Activated CD8-positive, alpha-beta memory T cell treated with anti-CD3 and anti-CD28 coated beads, Interleukin-2, amount 50 U/mL, for 24 hours (primary cell): ENCODE measurements around the gene ABCA4.
"Not testable (repeated sequence)": the region's sequence is repeated elsewhere in the genome, so short reads cannot be mapped to it uniquely, and the experiment has no call there.

Source experiments
- DNase-seq: peaks from one replicate; pipeline ENCODE4 v3.0.0-alpha.2; 2020; ENCODE audit errors: extremely low read depth

ABCA4 gene

DNA sequence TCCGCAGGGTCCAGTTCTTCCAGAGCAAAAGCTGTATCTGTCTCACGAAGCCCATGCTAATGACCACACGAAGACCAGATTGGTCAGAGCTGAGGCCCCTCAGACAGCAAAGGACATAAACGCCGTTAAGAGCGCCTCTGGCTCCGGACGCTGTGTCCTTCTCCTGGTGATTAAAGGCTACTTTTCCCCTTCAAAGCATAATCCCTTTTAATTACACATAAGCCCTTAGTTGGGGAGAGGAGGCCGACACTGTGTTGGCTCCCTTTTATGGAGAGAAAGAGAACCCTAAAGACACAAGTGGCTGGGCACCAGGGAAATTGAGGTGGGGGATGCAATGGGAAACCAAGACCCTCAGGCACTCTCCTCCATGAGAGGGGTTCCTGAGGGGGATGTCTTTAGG, at the start of gene ABCA4:
Gene ABCA4, minus strand, starts transcription at position 158 of the 400 bp plus-strand sequence. Its CDS starts 103 bp downstream, at position 55.
- DNase-seq, result no peak

DNA sequence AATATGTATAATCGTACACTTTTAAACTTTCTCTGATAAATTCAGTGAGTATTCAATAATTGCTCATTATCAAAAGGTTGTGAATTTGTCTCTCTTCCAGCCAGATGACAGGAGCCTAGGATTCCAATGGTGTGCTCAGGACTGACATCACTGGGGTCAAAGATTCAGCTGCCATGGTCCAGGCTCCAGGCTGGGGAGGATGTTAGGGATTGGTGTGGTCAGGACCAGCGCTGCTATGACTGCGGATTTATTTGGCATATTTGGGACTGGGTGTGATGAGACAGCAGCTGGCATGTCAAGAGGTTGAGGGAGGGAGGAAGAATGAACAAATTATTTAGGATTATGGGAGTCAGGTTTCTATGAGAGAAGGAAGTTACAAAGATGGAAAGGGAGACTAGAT, 48.2 kb upstream of the ABCA4 start:
- no peak for DNase-seq

DNA sequence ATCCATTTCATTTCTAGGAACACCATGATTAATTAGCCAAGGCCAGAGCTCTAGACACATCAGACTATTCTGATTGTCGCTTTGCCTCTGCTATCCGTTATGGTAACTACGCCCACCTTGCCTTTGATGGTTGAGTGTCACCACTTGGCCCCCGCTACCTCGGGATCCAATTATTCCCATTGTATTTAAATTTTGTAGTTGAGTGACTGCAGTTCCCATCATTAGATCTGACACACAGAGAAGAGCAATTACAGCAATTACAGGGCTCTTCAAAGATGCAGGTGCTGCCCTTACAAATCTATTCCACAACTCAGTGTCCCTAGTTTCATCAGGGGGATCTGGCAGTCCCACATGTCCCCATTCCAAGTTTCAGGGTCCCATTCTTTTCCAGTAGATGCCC, 44.9 kb upstream of the ABCA4 start:
- no peak for DNase-seq

DNA sequence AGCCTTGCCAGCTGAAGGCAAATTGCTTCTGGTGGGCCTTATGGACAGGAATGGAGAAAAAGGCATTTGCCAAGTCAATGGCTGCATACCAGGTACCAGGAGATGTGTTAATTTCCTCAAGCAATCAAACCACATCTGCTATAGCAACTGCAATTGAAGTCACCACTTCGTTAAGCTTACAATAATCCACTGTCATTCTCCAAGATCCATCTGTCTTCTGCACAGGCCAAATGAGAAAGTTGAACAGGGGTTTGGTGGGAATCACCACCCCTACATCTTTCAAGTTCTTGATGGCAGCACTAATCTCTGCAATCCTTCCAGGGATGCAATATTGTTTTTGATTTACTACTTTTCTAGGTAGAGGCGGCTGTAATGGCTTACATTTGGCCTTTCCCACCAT, 43.9 kb upstream of the ABCA4 start:
- not testable (repeated sequence) for DNase-seq

DNA sequence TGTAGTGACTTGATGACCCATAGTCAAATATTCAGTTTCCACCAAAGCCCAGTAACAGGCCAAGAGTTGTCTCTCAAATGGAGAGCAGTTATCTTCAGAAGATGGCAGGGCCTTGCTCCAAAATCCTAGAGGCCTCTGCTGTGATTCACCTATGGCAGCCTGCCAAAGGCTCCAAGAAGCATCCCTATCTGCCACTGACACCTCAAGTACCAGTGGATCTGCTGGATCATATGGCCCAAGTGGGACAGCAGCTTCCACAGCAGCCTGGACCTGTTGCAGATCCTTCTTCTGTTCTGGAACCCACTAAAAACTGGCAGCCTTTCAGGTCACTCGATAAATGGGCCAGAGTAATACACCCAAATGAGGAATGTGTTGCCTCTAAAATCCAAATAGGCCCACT, 43.2 kb upstream of the ABCA4 start:
- DNase-seq, result not testable (repeated sequence)

DNA sequence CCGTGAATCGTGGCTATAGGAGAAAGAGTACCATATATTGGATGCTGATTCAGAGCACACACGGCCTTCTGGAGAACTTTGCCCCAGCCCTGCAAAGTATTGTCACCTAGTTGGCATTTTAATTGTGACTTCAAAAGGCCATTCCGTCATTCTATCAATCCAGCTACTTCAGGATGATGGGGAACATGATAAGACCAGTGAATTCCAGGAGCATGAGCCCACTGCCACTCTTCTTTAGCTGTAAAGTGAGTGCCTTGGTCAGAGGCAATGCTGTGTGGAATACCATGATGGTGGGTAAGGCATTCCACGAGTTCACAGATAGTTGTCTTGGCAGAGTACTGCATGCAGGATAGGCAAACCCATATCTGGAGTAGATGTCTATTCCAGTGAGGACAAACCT, 42.3 kb upstream of the ABCA4 start:
- not testable (repeated sequence) for DNase-seq

DNA sequence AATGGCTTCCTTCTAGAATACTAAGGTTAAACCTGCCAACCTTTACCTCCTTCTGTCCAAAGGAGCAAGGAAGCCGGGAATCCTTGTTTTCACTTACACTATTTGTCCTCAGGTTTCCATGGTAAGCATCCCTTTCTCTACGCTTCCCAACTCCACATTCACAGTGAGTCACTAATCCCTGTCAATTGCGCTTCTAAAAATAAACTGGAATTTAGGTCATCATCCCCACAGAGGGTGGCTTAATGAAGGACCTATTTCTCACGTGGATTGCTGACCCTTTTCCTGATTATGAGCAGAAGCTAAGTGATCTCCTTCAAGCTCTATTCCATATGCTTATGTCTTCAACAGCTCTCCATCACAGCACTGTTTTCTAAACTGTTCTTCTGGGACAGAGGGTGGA, 39.9 kb upstream of the ABCA4 start:
- DNase-seq, result no peak

DNA sequence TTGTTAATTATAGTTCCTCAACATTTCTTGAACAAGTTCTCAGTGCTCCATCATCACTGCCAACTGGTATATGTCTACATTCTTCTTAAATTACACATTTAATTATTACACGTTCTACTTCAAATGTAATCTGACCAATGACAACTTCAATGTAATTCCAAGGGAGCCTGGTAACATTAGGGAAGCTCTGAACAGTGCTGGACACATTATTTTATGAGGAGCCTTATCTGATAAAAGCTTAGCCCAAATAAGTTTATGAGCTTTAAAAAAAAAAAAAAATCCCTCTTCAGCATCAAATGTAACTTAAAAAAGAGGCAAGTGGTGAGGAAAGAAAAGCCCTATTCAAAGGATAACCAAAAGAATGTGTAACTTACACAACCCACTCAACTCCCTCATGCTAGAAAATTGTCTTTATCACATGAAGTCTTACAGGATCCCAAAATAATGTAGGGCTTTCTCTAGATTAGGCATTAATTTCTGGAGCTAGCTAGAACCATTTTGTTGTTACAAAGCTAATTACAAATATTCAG, 35.2 kb upstream of the ABCA4 start:
- DNase-seq, result no peak

DNA sequence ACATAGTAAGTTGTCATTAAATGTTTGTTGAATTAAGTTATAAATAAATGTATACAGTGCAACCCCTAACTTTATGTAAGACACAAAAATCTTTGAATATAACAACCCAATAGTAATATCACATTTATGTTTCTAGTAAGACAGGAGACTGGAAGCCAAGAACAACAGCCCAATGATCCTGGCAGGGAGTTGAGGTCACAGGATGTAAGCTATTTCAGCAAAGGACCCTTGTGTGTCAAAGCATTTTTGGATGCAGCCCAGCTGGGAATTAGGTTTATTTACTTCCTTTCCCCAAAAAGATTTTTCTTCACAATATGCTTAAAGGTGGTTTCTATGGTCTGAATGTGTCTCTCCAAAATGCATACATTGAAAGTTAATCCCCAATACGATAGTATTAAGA, 34.0 kb upstream of the ABCA4 start:
- no peak for DNase-seq

DNA sequence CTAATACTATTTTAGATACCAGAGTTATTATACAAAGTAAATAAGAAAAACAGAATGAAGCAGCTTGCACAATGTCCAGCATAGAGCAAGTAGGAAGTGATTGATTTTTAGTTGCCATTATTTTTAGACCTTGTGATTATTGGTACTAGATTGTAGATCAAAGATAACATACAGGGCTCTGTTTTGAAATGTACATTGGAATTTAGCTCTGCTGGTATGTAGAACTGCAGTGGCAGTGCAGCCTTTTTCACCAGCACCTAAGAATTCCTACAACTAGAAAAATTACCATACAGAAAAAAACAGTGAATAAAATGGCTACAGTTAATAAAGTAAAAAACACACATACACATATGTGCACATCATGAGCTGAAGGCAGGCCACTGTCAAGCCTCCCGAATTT, 32.2 kb upstream of the ABCA4 start:
- DNase-seq, result no peak

DNA sequence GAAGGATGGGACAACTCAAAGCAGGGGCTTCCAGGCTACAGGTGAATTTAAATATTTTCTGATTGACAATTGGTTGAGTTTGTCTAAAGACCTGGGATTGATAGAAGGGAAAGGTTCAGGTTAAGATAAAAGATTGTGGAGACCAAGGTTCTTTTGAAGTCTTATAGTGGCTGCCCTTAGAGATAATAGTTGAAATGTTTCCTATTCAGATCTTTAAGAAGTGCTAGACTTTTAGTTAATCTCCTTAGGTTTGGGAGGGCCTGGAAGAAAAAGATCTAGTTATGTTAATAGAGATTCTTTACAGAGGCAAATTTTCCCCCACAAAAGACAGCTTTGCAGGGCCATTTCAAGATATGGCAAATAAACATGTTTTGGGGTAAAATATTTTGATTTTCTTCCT, 28.2 kb upstream of the ABCA4 start:
- DNase-seq, result not testable (repeated sequence)

DNA sequence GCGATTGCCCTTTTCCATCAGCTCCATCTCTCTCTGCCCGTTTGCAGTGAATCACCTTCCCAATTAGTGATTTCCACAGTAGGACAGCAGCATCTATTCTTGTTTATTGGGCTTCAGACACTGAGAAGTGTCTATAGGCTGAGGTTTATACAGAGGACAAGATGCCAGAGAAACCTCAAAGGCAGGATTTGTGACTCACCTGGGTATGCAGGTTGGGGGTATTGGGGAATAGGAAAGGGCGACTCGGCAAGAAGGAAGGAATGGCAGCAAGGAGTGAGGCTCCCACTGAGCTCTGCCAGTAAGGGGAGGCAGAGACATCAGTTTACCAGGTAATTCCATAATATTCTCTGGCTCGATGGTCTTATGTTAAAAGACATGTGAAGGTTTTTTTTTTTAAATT, 25.3 kb upstream of the ABCA4 start:
- DNase-seq, result no peak

DNA sequence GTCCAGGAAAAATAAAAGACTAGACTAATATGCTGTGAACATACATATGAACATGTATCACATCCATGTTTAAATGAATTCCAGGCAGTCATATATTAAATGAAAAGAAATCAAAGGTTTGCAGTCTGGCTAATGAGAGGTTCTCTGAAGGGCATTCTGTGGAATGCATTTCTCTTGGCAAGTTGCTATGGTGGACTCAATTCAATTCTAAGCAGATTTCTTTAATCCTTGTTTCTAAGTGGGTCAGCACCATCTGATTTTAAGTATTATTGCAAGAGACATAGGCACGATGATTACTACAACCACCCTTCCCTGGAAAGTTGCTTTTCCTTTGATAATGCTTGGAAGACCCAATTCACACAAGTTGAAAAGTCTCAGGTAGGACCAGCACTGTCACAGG, 23.9 kb upstream of the ABCA4 start:
- no peak for DNase-seq

DNA sequence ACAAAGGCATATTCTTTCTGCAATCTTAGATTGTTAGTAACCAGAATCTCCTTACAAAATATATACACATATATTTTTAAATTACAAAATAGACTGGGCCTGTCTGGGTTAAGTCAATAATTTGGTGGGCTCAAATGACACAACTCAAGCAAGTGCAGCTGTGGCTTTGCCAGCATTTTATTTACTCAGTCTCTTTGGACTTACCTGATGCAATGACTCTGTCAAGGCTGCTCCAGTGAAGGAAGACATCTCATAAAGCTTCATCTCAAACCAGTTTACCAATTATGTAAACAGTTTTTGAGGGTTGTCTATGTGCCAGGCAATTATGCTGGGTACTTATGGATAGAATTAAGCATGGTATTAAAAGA, 22.8 kb upstream of the ABCA4 start:
- no peak for DNase-seq

DNA sequence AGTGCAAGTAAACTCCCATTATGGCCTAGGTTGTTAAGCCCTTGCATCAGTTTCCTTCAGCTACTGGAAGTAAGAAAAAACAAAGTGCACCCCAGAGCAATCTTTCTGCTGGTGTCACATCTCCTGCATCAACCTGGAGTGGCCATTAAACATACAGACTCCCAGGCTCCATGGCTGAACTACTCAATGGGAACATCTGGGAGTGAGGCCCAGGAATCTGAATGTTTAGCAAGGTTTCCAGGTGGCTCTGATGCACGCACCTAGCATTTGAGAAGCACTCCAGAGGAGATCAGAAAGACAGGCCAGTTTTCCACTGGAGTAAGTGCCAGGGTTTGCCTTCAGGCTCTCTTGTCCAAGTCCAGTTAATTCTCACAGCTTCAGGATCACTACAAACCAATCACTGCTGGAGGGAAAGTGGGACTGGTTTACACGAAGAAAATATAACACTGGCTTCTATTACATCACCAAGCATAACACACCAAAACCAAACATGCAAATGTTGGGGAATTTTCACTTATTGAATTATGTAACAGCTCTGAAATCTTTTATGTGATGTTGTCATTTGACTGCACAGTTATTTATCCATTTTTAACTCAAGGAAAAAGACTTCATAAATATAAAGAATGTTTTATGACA, 22.3 kb upstream of the ABCA4 start:
- no peak for DNase-seq

DNA sequence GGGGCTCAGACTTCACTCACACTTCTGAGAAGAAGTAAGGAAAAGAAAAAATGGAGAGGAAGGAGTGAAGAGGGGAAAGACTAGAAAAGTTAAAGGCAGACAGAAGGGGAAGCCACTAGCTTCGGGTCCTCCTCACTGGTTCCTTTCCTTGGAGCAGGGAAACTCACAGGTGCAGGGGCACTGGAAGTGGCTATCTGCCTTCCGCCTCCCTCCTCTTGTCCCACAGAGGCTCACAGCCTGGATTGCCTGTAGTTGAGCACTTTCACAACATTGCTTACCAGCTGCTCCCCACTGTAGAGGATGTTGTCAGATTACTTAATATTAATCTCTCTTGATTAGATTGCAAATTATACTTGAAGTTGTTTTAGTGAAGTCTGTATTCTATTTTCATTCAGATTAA, 21.6 kb upstream of the ABCA4 start:
- DNase-seq, result no peak

DNA sequence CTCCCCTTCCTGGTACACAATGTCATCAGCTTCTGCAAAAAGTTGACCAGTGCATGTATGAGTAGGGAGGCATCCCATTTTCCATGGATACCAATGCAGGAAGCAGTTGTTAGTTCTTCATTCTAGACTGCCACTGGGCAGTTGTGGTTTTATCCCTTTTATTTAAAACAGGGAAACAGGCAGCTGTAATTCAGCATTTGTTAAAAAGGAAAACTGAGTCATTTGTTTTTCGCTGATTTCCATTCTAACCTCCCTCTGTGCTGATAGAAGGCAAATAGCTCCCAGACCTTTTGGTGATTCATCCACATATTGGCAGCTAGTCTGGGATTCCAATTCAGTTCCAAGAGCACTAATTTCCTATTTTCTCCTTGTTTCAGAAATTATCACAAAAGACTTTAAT, 21.1 kb upstream of the ABCA4 start:
- DNase-seq, result no peak

DNA sequence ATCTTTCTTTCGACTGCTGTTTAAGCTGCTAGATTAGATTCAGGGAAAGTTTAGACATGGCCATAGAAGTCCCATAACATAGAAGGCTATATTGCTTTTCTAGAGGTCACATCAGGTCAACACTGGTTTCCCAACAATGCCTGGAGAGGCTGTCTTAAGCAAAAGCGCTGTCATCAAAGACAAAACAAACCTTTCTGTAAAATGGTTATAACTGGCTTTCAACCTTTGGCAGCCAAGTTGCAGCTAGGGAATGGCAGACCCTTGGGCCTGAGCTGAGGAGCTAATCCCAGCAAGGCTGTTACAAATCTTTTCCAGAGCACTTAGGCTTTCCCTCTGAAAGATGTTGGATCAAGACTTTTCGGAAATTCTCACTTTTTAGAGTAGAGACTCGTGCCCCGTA, 11.2 kb upstream of the ABCA4 start:
- DNase-seq, result no peak

DNA sequence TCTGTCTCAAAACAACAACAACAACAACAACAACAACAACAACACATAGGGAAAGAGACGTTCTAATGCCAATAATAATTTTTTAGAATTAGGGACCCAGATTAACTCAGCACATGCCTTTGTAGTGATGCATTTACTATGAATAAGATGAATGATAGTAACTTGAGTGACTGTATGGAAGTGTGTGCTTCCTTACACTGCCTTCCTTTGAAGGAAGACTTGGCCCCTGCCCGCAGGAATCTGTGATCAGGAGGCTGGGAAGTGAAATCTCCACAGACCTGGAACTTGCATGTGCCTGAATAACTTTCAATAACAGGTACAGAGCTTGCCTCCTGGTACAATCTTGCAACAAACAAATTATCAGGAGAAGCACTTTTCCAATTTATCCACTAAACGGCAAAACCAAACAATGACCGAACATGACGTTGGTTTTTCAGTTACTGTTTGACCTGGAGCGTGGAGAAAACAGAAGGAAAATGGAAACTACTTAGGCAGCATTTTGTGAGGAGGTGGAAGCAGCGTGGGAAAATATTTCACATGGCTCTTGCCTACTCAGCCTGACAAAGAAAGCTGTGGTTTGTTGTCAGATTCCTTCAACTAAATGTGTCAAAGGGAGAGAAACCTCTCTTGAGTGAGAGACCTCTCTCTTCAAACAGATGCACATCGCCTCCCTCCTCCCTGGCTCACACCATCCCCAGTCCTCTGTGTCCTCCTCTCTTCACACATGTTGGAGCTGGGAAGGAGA, 10.1 kb upstream of the ABCA4 start:
- no peak for DNase-seq

DNA sequence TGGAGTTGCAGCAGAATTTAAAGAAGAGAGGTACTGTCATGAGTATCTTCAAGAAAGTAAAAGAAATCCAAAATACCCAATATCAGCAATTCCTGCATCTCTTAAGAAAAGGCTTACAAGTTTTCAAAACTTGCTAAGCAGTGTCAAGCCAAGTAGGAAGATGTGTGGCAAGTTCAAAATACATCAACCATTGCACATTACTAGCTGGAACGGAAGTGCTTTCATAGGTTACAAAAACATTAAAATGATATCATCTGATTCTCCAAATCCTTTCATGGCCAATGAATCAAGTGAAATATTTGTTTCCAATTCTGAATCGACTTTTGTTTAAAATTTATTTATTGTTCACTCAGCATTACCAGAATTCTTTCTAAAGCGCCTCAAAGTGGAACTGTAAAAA, 5.7 kb upstream of the ABCA4 start:
- no peak for DNase-seq

DNA sequence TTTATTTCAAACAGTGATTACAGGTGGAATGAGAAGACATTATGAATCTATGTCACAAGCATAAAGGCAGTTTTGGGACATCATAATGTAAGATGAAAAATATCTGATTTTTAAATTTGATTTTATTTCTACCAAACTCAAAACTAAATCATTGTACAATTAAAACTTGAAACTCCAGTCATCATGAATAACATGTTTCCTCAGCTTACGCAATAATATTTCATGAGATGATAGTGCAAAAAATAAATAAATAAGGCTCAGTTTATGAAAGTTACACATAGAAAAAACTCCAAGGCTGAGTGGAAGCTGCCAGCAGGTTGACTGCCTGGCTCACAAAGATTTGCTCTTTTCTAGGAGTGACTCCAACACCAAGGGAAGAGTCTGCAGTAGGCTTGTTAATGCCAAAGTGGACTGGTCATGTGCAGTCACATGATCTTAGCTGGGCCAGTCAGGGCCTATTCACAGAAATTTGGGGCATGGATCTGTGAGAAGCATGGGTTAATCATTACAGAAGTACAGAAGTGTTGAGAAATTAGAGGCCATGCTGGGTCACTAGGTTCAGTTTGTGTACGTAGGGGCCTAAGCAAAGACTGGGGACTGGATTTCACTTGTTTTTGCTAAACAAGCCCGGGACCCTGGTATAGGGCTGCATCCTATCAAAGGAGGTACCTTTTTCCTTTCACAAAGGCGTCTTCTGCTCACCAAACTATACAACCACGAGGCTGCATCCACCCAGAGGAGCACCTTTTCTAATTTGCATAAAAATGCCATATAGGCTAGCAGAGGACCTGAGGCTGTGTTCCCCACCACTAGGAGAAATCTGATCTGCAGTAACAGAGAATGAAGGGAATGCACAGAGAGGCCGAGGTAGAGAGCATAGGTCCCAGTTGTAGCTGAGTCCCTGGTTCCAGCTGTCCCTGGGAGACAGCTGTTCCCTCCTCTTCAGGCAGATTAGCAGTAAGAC, 4.9 kb upstream of the ABCA4 start:
- no peak for DNase-seq

DNA sequence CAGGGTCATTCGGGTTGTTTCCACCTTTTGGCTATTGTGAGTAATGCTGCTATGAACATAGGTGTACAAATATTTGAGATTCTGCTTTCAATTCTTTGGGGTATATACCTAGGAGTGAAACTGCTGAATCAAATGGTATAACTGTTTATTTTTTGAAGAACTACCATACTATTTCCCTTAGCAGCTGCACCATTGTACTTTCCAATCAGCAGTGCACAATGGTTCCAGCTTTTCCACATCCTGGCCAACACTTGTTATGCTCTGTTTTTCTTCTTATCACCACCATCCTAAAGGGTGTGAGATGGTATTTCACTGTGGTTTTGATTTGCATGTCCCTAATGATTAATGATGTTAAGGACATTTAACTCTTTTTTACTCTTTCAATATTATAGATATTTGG, 3.6 kb upstream of the ABCA4 start:
- no peak for DNase-seq
